DOHH2 (cell line): ENCODE measurements around the gene IFIT3.

Experiments used
- EZH2phosphoT487 ChIP-seq: fragments of 200-600 bp; sonication (generic); IDR thresholded peaks from 2 replicates; pipeline ENCODE4 v1.6.1; 2017; ENCODE audit warnings: borderline replicate concordance, mild to moderate bottlenecking, antibody characterized with exemption, low read length, moderate library complexity, mixed read lengths
- TF ChIP-seq, protein P1 (sequence below): fragments of 200-600 bp; sonication (generic); IDR thresholded peaks from one replicate; pipeline ENCODE4 v1.5.1; 2014; ENCODE audit warnings: antibody characterized with exemption, mild to moderate bottlenecking, low read depth, low read length; ENCODE audit not compliant: poor library complexity, severe bottlenecking

DNA sequence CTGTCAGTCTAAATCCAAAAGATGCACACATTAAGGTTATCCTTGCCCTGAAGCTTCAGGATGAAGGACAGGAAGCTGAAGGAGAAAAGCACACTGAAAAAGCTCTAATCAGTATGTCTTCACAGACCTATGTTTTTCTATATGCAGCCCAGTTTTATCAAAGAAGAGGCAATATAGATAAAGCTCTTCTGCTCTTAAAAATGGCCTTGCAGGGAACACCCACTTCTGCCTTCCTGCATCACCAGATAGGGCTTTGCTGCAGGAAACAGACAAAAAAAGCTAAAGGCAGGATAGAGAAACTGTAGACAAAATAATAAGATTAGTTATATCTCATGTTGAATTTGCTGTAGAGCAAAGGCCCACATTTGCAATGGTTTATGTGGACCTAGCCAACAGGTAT, 35.1 kb downstream of the IFIT3 start:
- TF ChIP-seq, protein P1, sequence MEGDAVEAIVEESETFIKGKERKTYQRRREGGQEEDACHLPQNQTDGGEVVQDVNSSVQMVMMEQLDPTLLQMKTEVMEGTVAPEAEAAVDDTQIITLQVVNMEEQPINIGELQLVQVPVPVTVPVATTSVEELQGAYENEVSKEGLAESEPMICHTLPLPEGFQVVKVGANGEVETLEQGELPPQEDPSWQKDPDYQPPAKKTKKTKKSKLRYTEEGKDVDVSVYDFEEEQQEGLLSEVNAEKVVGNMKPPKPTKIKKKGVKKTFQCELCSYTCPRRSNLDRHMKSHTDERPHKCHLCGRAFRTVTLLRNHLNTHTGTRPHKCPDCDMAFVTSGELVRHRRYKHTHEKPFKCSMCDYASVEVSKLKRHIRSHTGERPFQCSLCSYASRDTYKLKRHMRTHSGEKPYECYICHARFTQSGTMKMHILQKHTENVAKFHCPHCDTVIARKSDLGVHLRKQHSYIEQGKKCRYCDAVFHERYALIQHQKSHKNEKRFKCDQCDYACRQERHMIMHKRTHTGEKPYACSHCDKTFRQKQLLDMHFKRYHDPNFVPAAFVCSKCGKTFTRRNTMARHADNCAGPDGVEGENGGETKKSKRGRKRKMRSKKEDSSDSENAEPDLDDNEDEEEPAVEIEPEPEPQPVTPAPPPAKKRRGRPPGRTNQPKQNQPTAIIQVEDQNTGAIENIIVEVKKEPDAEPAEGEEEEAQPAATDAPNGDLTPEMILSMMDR, result no peak
- no peak for TF ChIP-seq EZH2phosphoT487
